ENCODE results near the gene CBFA2T2. TPM values are rescaled to one million over a fixed set of nuclear protein-coding genes. Genes with fewer than 3 reads are reported as not detected.
A peak's percentile ranks its signal among the peaks of the same experiment; 100 is the strongest.
"Not testable (repeated sequence)": the region's sequence is repeated elsewhere in the genome, so short reads cannot be mapped to it uniquely, and the experiment has no call there.

Gene CBFA2T2
- 10.5 TPM for total RNA-seq
- long read RNA-seq, partial matches to known transcripts, result 4 of 17 reads
- long read RNA-seq, other reads (novel, unspliced or antisense), result 12 of 17 reads

DNA sequence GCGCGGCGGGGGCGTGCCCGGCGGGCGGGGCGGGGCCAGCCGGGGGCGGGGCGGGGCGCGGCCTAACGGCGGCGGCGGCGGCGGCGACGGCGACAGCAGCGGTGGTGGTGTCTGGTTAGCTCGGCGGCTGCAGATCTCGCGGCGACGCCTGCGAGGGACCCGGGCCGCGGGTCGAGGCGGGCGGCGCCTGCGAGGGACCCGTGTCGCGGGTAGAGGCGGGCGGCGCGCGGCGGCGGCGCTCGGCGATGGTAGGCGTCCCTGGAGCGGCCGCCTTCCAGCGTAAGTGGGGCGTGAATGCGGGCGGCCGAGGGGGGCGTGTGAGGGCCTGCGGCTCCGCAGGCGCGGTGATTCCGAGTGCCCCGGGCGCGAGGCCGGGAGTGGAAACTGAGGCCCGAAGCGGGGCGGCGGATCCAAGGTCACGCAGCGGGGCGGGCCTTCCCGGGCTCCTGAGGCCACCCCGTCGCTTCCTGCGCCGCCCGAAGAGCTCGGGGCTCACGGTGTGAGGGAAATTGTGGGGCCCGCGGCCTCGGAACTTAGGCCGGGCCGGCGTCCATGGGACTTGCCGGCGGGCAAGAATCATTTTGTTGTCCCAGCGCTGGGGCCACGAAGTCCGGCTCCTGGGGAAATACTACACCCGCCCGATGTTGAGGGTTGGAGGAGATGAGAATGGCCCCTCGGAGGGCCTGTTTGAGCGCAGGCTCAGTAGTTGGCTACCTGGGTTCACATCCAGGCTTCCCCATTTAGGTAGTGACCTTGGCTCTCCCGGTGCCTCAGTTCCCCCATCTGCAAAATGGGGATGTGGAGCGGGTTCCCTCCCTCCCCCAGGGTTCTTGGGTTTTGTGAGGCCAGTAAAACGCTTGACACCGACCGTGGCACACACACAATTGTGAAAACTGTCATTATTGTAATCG is at the start of gene CBFA2T2:
Gene CBFA2T2, plus strand, starts transcription at position 74 of the 911 bp plus-strand sequence. Its CDS starts 172 bp downstream, at position 246.
- DNase-seq (ENCODE audit: low spot score), result peak; percentile 91

- not testable (repeated sequence) for DNase-seq (ENCODE audit: low spot score)
Measured at GRCh38 chr20:33440562-33440961, 49.3 kb upstream of the CBFA2T2 start.

DNA sequence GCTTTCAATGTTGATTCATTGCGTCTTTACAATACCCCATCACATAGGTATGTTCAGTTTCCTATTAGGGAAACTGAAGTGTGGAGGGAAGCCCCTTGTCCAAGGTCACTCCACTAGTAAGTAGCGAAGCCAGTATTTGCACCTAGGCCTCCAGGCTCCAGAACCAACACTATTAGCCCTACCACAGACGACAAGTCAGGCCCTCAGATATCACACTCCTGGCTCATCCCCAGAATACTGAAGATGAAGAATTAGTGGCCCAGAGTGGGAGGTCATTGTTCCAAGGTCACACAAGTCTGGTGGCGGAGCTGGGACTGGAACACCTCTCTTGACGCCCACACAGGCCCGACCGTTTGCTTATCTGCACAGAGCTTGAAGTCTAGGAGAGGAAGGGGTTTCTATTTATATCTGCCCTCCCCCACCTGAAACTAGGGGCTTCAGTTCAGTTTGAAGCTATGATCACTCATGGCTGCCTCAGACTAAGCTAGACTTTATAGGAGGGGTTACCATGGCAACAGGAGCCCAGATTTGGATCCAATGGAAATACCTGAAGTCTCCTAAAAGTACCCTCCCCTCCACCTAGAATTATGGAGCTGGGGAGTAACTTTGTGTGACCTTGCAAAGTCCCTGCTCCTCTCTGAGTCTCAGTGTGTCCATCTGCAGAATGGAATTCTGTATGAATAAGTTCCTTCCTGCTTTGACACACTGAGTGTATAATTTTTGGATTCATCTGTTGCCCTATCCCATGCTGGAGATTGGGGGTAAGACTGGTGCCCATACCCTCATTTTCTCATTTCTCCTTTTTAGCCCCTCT is 48.5 kb upstream of the CBFA2T2 start:
- DNase-seq (ENCODE audit: low spot score), result no peak

GRCh38 chr20:33442136-33443005 is 47.5 kb upstream of the CBFA2T2 start:
- DNase-seq (ENCODE audit: low spot score), result no peak

DNA sequence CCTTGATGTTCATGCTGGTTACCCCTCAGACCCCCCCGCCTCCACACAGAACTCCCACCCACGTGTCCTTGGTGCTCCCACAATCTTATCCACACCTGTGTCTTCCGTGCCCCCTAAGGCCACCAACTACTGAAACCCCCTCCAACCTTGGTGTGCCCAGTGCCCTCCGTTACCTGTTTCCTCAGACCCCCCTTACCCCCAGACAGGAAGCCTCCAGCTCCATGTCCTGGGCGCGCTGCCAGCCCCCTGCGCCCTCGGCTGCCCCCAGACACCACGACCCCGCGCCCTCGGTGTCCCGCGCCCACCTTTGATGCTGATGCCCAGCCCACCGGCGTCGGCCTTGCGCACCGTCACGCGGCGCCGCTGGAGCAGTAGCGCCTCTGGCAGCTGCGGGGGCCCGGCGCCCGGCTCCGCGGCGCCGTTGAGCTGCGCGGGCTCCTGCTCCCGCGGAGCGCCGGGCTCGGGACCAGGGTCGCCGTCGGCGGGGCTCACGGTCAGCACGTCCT is 46.8 kb upstream of the CBFA2T2 start:
- DNase-seq (ENCODE audit: low spot score), result no peak

DNA sequence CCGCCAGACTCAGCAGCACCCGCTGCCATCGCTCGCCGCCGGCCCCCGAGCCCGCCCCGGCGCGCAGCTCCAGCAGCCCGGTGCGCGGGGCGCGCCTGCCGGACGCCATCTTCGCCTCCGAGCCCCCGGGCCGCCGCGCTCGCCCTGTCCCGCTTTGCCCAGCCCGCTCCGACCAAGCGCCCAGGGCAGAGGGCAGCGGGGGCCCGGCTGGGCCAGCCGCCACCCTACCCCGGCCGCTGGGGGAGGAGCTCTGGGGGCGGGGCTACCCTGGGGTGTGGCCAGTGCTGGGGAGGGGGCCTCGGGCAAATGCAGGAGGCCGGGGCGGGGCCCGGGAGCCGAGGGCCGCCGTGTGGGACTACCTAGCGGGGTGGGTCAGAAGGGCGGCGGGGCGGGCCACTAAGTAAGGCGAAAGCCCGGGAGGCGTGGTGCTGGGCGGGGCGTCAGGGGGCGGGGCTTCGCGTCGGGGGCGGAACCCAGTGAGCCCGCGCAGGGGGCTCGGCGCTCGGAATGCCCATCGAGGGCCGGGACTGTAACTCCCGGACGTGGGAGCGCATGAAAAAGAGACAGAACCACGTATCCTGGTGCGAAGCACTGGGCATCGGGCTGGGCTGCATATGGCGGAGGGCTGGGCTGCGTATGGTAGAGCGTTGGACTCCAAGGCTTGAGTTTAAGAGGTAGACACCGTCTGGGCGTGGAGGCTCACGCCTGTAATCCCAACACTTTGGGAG is 46.2 kb upstream of the CBFA2T2 start, which contains the start of gene SNTA1:
Gene SNTA1, minus strand, starts transcription at position 252 of the 728 bp plus-strand sequence. Its CDS starts 143 bp downstream, at position 109.
- peak; percentile 95 for DNase-seq (ENCODE audit: low spot score)

DNA sequence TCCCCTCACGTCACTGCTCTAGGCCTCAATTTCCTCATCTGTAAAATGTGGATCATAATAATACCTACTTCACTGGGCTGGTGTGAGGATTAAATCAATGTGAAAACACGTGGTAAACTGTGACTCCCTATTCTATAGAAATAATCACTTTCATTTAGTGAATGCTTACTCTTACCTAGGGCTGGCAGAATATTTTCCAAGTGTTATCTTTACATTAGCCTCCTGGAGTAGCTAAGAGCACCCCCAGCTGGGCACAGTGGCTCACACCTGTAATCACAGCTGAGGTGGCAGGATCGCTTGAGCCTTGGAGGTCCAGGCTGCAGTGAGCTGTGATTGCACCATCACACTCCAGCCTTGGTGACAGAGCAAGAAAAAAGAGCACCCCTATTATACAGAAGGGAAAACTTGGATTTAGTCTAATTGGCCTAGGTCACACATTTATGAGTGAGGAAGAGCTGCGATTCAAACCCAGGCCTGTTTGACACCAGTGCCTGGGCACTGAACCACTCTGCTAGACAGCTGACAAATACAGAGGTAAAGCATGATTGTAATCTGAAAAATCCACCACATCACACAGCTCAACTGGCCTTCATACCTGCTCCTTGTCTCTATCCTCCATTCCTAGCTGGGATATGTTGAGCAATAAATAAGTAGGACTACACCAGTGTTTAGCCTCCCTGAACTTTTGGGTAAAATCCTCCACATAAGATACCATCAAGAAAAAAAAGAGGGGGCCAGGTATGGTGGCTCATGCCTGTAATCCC is 44.9 kb upstream of the CBFA2T2 start:
- DNase-seq (ENCODE audit: low spot score), result no peak

DNA sequence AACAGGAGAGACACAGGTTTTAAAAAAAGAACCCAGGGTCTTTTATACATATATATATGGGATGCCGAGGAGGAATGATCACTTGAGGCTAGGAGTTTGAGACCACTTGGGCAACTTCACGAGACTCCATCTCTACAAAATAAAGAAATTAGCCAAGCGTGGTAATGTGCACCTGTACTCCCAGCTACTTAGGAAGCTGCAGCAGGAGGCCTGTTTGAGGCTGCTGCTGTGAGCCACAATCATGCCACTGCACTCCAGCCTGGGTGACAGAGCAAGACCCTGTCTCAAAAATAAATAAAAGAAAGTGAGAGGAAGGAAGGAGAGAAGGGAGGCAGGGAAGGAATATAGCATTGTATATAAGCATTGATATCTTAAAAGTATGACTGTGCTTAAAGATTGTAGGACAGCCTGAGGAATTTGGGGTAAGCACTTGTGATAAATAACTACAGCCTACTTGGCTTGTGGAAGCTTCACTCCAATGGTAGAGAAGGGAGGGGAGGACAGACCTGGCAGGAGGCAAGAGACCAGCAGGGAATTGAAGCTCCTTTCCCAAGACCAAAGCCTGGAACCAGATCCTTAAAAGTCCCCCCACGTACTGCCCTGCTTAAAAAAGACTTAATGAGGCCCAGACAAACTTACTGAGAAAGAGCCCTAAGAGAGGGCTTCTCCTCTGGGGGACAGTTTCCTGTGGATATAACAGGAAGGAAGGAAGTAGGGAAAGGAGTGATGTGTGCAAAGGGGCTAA is 43.8 kb upstream of the CBFA2T2 start:
- DNase-seq (ENCODE audit: low spot score), result no peak

DNA sequence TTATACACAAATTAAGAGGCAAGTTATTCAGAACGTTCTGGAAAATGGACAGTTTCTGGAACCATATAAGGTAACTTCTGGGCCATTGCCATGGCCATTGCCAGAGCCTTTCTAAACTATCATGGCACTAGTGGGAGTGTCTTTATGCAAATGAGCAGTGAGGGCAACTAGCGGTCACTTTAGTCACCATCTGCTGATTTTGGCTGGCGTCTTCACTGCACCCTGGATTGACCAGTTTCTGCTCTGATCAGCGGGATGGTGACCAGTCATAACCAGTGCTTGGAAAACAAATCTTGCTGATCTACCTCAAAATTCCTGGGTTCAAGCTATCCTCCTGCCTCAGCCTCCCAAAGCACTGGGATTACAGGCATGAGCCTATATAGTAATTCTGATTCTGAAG is 39.0 kb upstream of the CBFA2T2 start:
- DNase-seq (ENCODE audit: low spot score), result no peak

DNA sequence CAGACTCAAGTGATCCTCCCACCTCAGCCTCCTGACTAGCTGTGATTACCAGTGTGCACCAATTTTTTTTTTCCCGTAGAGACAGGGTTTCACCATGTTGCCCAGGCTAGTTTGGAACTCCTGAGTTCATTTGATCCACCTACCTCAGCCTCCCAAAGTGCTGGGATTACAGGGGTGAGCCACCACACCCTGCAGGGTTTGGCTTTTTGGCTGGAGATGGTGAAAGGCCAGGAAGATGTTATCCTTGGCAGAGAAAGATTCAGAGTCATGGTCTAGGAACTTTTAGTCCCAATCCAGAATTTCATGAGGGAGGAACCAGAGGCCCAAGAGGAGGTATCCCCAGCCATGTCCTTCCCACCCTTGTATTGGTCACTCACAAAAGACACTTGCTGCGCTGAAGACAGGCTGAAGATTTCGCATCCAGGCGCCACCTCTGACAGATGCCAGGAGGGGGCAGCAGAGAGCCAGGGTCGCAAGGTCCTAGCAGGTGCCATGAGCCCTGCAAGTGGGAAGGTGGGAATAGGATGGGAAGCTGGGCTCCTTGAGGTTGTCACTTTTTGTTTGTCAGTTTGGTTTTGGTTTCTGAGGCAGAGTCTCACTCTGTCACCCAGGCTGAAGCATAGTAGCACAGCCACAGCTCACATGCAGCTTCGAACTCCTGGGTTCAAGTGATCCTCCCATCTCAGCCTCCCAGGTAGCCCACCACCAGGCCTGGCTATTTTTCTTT is 32.8 kb upstream of the CBFA2T2 start:
- peak; percentile 93 for DNase-seq (ENCODE audit: low spot score)

DNA sequence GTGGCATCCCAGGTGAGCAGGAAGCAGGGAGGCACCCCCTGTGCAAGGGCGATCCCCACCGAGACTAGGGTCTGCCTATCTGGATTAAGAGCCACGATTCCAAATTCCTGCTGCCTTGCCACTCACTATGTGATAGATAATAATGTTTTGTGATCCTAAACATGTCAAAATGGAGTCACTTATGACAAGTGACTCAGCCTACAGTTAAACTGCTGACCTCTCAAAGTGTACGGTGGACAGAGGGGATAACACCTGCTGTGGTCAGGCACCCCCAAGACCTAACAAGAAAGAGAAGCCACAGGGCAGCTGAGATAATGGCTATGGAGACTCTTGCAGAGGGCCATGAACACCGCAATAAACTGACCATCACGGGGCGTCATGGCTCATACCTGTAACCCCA is 30.3 kb upstream of the CBFA2T2 start:
- DNase-seq (ENCODE audit: low spot score), result no peak

DNA sequence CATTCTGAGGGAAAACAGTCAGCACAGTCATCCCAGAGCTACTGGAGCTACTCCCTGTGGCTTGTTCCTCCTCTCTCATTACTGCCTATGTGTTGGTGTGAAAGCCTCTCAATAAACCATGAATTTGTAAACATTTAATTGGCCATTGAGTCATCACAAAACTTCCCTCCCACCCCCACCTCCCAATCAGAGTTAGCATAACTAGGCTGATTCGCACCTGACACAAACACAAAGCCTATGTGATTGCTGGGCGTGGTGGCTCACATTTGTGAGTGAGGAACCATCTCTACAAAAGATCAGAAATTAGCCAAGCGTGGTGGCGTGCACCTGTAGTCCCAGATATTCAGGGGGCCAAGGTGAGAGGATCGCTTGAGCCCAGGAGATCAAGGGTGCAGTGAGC is 29.2 kb upstream of the CBFA2T2 start:
- DNase-seq (ENCODE audit: low spot score), result no peak

GRCh38 chr20:33463332-33464101 is 26.4 kb upstream of the CBFA2T2 start:
- no peak for DNase-seq (ENCODE audit: low spot score)

GRCh38 chr20:33464759-33465158 is 25.1 kb upstream of the CBFA2T2 start:
- not testable (repeated sequence) for DNase-seq (ENCODE audit: low spot score)

DNA sequence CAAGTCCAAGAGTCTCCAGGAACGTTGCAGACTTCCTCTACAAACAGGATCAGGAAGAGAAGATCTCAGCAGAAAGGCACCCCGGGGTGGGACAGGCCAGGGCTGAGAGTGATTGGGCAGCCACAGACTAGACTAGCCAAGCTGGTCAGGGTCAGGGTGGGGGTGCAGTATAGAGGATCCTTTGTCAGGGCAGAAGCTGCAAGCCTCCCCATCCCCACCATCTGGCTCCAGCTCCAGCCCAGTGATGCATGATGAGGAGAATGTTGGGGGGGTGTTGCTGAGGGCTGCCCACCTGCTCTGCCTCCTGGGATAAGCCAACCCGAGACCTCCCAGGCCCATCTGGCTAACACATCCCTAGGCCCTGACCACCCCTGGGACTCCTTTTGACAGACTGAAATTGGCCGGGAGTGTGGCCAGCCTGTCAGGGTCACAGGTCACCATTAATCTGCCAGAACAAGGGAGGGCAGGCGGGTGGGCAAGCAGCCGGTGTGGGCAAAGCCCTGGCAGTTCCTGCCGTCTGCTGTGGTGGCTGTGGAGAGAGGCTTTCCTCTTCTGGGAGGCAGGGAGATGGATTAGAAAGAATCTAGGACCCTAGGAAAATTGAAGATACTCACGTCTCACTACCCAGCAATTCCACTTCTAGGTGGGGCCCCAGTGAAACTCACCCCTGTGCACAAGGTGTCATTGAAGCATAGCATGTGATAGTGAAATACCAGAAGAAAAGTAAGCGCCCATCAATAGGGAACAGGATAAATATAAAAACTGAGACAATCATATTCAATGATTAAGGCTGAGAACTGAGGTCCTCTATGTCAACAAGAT is 24.2 kb upstream of the CBFA2T2 start:
- DNase-seq (ENCODE audit: low spot score), result no peak

- no peak for DNase-seq (ENCODE audit: low spot score)
Measured at GRCh38 chr20:33466303-33466646, 23.6 kb upstream of the CBFA2T2 start.

Data from mesenteric fat pad (tissue), 1 donor.